CD4-positive, alpha-beta T cell treated with Interleukin-6 at 100 ng/mL for 8 hours (primary cell): Measurements from ENCODE around the gene ADGRA1.
"Not testable (repeated sequence)": the region's sequence is repeated elsewhere in the genome, so short reads cannot be mapped to it uniquely, and the experiment has no call there.

Experiments used
- DNase-seq: peaks from one replicate; pipeline ENCODE4 v3.0.0-alpha.2; 2020; ENCODE audit warnings: mixed read lengths, low spot score

Gene ADGRA1

DNA sequence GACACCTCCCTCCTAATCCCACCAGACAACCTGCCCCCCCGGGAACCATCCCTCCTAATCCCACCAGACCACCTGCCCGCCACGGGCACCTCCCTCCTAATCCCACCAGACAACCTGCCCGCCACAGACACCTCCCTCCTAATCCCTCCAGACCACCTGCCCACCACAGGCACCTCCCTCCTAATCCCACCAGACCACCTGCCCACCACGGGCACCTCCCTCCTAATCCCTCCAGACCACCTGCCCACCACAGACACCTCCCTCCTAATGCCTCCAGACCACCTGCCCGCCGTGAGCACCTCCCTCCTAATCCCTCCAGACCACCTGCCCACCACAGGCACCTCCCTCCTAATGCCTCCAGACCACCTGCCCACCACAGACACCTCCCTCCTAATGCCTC, 23.9 kb downstream of the ADGRA1 start:
- DNase-seq: not testable (repeated sequence)

DNA sequence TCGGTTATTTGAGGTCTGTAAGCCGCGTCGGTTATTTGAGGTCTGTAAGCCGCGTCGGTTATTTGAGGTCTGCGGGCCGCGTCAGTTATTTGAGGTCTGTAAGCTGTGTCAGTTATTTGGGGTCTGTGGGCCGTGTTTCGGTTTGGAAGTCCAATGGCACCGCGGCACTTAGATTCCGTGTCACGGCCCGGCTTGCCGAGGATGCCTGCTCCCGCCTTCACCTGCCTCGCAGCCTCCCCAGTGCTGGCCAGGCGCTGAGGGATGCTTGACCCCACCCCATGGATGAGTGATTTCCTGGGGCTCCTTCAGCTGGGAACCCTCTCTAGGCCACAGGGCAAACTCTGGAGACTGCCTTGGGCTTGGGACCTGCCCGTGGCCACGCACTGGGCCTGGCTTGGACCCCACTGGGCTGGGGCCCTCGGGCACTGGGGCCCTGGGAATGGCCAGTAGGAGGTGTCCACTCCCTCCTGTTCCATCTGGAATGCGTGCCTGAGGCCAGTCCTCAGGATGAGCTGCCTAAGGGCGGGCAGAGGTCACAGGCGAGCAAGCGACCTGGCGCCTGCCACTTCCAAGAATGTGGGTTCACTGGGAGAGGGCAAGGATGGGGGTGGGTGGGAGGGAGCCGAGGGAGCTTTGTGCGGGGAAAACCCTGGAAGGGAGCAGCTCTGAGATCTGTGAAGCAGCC, 25.6 kb downstream of the ADGRA1 start:
- DNase-seq: no peak

DNA sequence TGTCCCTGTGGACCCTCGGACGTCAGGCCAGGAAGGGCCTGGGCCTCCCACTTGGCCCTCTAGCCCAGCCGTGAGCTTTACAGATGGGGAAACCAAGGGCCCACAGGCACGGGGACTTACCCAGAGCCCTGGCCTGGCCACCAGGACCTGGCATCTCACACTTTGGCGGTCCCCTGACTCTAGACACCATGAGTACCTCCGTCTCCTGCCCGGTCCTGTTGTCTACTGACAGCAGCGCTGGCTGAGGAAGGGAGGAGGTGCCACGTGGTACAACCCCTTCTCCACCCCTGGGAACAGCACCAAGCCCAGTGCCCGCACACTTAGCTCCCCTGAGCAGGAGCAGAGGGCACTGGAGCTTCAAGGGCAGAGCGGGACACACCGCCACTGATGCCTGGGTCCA, 26.1 kb downstream of the ADGRA1 start:
- no peak for DNase-seq

DNA sequence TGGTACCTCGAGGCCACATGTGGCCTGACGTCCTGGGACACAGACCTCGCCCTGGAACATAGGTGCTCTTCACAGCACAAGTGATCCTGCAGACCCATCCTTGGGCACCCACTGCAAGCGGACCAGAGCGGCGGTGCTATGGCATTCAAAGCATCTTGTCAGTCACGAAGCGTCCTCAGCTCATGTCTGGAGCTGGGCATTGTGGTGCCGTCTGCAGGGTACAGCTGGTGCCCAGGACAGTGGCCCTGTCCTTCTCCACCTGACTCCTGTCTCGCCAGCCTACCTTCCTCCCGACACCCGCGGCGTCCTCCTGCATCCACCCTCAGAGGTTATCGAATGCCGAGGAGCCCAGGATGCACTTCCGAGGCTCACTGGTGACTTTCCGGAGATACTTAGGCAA, 26.5 kb downstream of the ADGRA1 start:
- DNase-seq: no peak

DNA sequence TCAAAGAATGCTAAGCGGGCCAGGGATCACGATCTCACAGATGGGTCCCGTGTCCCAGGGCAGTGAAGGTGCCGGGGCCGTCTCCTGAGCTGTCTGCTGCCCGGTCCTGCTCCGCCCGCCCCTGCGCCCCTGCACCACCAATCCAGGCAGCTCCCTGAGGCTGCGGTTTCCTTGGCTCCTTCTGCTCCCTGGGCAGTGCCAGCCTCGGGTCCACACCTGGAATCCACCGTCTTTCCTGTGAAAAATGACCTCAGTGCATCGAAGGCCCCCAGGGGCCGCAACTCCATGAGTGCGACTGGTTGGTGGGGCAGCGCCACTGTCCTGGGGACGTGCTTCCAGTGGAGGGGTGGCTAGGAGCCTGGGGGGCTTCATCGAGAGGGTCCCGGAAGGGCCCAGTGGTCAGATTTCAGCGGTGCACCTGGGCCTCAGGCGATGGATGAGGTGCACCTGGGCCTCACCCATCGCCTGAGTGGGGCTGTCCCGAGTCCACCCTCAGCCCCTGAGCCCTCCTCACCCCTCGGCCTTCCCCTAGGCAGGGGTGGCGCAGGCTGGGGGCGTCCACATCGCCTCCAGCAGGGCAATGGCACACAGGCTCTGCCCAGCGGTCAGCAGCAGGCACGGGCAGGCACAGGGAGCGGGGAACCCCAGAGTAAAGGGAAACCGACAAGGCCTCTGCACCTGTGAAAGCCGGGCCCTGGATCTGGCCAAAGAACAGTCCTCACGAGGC, 27.2 kb downstream of the ADGRA1 start:
- DNase-seq: no peak

DNA sequence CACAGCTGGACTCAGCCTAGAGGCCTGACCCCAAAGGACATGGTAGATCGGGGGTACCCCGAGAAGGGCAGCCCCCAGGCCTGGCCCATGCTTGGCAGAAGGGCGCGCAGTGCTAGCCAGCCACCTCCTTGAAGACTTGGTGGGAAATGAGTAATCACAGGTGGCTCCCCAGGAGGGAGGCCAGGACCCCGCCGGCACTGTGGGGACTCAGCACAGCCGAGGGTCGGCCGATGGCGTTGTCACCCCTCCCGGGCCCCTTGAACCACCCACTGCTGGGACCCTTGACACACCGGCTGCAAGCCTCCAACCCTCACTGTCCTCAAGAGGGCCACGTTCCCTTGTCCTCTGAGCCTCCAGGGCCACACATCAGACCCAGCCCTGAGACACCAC, 27.7 kb downstream of the ADGRA1 start:
- no peak for DNase-seq

DNA sequence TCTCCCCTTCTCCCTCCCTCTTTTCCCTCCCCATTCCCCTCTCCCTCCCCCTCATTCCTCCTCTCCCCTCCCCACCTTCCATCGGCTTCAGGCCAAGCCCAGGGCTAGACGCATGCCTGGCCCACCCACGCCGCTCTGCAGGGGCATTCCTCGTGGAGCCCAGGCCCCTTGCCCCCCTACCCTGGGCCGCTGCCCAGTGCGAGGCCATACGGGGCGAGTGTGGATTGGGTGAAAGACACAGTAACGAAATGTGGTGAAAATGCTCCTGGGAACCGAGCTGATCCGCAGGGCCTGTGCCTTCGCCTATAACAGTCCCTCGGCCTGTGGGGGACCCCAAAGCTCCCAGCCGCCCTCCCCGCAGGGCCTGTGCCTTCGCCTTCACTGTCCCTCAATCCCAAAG, 28.3 kb downstream of the ADGRA1 start:
- no peak for DNase-seq

DNA sequence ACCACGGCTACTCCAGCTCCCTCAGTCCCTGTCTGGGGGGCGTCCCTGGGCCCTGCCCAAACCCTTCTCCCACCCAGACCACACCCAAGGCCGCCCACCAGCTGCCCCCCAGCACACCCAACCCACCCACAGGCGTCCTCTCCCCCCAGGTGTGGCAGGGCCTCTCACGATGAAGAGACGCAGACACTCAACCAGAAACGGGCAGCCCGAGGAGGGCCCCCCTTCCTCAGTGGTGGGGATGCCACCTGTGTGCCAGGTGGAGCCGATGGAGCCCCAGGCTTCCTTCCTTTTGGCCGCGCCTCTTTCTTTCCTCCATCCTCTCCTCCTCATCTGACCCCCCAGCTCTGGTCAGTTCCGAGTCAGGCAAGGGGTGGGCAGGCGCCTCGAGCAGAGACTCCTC, 28.7 kb downstream of the ADGRA1 start:
- DNase-seq: no peak

DNA sequence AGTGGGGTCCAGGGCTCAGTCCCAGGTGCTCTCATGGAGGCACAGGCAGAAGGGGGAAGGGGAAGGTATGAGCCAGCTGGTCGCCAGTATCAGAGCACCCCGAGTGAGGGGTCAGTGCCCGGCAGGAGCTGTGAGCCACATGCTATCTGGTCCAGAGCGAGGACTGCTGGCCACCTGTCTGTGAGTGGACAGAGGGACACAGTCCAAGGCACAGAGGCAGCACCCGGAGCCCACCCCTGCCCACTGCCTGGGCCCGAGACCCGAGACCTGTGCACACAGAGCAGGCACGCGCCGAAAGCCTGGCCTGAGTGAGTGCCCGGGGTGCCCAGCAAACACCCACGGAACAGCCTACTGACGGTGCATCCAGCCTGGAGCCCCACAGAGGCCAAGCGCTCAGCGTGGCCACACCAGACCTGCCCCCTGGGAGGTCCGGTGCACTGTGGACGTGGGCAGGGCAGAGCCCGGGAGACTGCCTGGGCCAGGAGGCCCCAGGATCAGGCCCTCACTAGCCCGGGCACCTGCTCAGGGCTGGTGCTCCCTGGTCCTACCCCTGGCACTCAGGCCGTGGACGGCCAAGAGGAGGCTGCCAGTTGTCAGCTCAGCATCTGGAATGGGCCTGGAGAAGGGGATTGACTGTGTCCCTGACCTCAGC, 29.4 kb downstream of the ADGRA1 start:
- DNase-seq: no peak

DNA sequence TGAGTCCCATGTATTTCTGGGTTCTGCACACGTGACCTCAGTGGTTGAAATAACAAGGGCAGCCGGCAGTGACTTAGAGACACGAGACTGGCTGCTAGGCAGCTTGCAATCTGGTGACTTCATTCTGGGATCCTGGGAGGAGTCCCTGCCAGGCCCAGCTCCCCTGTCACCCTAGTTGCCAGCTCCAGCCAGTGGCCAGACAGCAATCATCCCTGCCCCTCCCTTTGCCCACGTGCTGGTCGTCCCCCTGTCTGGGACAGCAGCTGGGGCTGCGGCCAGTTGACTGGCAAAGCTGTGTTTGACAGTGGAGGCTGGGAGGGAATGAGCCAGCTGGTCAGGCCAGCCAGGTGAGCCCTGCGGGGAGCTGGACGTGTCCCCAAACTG, 30.0 kb downstream of the ADGRA1 start:
- no peak for DNase-seq

DNA sequence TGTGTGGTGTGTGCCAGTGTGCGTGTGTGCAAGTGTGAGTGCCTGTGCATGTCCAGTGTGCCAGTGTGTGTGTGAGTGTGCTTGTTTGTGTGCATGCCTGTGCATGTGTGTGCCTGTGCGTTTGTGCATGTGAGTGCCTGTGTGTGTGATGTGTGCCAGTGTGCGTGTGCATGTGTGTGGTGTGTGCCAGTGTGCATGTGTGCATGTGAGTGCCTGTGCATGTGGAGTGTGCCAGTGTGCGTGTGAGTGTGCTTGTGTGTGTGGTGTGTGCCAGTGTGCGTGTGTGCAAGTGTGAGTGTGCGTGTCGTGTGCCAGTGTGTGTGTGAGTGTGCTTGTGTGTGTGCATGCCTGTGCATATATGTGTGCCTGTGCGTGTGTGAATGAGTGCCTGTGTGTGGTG, 33.8 kb downstream of the ADGRA1 start:
- no peak for DNase-seq

DNA sequence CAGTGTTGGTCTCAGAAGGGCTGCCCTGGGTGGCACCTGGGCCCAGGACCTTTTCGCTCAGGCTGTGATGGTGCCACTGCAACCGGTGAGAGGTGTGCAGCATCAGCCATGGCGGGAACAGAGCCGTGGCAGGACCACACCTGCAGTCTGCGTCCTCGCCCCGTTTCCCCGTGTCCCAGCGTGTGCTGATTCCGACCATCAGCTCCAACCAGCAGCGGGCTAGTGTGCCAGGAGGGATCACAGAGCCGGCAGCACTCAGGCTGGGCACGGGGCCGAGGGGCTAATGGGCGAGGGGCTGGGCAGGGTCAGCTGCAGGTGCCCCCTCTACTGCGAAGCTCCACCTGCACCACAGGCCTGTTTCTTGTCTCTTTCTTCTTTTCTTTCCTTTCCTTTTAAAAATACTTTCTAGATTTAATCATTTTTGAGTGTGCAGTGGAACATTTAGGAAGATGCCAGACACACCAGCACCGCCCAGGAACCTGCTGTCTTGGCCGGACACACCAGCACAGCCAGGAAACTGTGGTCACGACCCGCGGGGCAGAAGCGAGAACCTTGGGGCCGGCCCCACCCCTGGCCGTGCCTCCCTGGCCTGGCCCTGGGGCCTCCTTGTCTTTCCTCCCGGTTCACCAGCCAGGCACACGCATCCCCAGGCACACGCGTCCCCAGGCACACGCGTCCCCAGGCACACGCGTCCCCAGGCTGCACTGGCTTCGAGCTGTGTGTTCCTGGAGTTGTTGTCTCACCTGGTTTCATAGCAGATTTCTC, 34.6 kb downstream of the ADGRA1 start:
- DNase-seq: no peak

DNA sequence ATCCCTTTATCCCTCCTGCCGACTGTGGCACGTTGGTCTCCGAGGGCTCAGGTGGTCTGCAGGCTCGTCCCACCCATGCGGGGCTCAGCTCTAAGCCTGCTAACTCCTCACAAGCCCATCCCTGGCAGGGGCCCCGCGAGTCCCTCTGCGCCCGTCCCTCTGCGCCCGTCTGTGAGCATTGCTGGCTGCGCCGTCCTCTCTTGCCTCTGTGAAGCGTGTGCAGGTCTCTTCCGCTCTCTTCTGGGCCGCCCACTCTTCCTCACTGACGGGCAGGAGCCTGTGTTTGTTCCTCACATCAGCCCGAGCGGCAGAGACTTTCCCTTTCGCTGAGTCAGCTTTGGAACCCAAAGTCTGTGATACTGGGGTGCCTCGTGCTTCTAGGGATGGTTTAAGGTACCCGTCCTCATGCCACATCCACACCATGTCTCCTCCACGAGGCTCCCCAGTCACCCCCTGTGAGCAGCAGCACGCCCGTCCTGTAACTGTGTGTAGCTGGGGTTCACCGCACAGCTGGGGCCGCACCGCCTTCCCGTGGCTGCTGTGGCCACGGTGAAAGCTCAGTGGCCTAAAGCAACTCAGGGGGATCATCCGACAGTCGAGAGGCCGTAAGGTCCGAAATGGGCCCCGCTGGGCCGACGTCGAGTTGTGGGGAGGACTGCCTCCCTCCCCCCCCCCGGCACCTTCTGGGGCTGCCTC, 35.5 kb downstream of the ADGRA1 start:
- no peak for DNase-seq

DNA sequence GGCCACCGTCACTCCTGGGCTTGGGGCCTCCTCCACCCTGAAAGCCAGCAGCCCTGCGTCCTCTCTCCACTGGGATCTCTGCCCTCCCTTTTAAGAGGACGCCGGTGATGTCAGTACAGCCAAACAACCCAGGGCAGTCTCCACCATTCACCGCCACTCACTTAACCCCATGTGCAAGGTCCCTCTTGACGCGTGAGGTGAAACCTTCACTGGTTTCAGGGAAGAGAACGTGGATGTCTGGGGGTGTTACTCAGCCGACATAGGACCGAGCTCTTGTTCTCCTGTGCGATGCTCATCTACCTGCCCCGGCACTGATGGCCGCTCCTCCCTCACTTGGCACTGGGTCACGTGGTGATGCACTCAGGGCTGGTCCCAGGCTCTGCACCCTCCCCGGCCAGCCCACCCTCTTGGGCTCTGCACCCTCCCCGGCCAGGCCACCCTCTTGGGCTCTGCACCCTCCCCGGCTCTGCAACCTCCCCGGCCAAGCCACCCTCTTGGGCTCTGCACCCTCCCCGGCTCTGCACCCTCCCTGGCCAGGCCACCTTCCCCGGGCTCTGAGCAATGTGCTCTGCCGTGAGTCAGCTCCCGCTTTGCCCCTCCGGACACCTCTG, 36.1 kb downstream of the ADGRA1 start:
- DNase-seq: no peak

DNA sequence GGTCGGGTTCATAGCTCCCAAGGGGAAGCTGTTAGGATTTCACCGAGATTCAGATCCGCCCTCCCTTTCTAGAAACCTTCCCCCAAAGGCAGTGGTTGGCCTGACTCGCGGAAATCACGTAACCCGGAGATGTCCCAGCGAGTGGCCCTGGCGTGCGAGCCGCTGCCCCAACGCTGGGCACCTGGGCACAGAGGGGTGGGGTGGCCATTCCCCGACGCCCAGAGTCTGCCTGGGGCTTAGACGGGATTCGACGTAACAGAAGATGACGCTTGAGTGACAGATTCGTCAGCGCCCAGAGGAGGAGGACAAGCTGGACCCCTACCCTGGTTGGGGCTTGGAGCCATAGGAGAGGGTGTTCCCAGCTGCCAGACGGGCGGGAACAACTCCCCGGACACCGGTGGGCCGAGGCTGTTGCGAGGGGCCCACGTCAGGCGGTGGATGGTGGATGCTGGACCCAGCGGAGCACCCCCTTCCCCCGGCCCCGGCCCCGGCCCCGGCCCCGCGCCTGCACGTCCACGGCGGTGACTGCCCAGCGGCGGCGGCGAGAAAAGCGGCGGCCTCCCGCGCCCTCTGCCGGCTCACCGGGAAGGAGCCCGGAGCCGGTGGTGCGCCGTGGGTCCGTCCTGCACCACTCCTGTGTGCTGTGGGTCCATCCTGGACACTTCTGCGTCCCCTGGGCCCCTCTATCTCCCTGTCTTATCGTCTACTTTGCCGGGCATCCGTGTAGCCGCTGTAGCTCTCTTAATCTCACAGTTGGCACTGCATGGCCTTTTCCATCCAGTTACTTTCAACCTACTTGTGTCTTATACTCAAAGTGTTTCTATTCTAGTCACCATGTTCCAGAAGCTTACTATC, 36.9 kb downstream of the ADGRA1 start:
- no peak for DNase-seq

DNA sequence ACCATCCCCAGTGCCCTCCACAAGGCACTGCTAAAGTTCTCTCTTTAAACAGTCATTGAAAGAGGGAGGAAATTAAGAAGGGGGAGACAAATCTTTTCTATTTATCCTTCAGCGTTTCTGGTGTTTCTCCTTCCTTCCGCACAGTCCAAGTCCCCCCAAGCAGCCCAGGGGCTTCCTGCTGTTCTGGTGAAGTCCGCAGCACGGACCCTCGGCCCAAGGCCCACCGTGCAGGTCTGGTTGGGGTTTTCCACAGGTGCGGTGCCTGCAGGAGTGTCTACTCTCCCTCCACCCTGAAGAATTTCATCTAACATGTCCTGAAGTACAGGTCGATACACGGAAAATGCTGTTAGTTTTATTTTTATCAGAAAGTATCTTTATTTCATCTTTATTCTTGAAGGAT, 38.2 kb downstream of the ADGRA1 start:
- DNase-seq: no peak

DNA sequence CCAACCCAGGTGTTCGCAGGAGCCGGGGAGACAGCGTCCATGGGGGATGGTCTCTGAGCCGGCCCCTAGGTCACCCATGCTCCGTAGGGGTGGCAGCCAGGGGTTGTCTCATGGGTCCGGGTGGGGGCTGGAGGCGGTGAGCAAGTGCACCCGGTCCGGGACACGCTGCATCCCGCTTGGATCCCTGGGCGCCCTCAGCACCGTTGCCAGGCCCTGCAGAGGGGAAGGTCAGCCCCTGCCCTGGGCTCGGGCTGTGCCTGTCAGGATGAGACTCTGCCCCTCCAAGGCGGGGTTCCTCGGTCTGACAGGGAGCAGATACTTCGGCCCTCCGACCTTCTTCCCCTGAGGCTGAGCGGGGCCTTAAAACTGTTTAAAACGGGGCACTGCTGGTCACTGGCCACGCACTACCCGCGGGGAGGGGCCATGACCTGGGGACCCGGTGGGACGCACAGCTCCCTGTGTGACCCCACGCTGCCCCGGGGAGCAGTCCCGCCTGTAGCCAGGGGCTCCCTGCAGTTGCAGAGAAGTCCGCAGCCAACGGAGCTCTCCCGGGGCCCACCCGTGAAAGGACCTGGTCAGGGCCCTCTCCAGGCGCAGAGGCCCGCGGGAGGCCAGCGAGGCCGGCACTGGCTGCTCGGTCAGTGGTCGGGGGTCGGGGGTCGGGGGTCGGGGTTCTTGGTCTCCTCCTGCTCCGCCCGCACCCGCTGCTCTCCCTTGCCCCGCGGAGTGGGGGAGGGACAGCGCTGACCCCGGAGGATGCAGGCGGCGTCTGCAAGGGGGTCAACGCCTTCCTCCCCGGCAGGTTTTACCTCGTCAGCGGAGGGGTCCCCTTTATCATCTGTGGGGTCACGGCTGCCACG, 38.9 kb downstream of the ADGRA1 start:
- no peak for DNase-seq

DNA sequence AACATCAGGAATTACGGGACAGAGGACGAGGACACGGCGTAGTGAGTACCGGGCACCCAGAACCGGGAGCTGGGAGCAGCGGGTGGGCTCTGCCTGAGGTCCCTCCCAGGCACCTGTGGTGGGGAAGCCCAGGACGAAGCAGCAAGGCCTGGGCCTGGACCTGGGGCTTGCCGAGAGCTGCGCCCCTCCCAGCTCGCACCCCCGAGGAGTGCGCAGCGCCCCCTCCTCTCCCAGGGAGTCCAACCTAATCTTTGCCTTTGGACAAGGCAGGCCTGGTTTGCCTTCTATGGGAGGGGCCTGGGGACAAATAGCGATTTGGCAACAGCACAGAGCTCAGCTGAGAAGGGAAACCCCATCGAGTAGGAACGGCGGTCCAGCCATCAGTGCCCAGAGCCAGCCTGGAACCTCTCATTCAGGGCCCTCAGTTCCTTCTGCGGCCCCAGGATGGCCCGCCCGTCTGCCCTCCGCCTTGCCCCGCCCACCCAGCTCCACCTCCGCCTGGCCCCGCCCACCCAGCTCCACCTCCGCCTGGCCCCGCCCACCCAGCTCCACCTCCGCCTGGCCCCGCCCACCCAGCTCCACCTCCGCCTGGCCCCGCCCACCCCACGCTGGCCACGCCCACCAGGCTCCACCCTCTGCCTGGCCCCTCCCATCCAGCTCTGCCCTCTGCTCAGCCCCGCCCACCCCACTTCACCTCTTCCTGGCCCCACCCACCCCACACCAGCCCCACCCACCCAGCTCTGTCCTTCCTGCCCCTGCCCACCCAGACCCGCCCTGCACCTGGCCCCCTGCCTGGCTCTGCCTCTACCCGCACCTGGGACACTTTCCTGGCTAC, 39.8 kb downstream of the ADGRA1 start:
- DNase-seq: no peak
